Pancreas (tissue), 10 donors: ENCODE results near the gene ZNF334. TPM values are rescaled to one million over a fixed set of nuclear protein-coding genes. Genes with fewer than 3 reads are reported as not detected.

Experiments used
- ATAC-seq, 4 donors: fragments of 200-7000 bp; cut with Tn5 transposase; one replicate each; pipeline versions ENCODE4 v1.8.0 to v1.9.1; 2020; ENCODE audit warnings: mild to moderate bottlenecking in 4 of 4, moderate library complexity in 4 of 4
- DNase-seq, 6 donors: peaks; one replicate each; pipeline ENCODE4 v3.0.0-alpha.2; 2020
- FAIRE-seq: peaks from 2 replicates; lab custom pipeline; 2012; peaks lifted over from hg19 to GRCh38; lab: Jason Lieb, UNC
- H3K27ac ChIP-seq, 4 donors: fragments of 200-600 bp; sonication (generic); 1 replicate in 3 of 4; 2 replicates in 1 of 4; pipeline versions ENCODE4 v1.5.0 to v1.8.0; 2020
- H3K27me3 ChIP-seq, 4 donors: fragments of 200-600 bp; one replicate each; pipeline ENCODE4 v1.8.0; 2021
- H3K36me3 ChIP-seq, 3 donors: fragments of 200-600 bp; sonication (generic) in 1 of 3; one replicate each; pipeline versions ENCODE4 v1.5.0 to v1.8.0; 2020 to 2021
- H3K4me1 ChIP-seq, 3 donors: fragments of 200-600 bp; one replicate each; pipeline ENCODE4 v1.8.0; 2021
- H3K4me3 ChIP-seq, 4 donors: fragments of 200-600 bp; sonication (generic) in 2 of 4; one replicate each; pipeline versions ENCODE4 v1.5.0 to v1.8.0; 2020 to 2021
- H3K9me3 ChIP-seq, 4 donors: fragments of 200-600 bp; one replicate each; pipeline ENCODE4 v1.8.0; 2021
- WGBS, 2 donors: extraction: QIAGEN DNeasy Blood & Tissue Kit; methylation state at CpG; one replicate each; pipeline ENCODE4 v1.1.7; 2013; 5-methylcytosine and 5-hydroxymethylcytosine counted together
- intact Hi-C, 3 donors: fragments of 100-400 bp; cut with DNase I; formaldehyde crosslinking; loops; one replicate each; pipeline versions ENCODE4 v1.11.1 to v1.14.2; 2022
- polyA plus RNA-seq, 2 donors: library from polyadenylated mRNA; stranded (reverse); fragments of 200-250 nt; gene quantifications; one replicate each; pipeline ENCODE4 v1.2.3, GENCODE V29; 2013
- total RNA-seq, 6 donors: library from RNA; stranded (reverse); fragmentation: NEBNext Ultra II Directional in 4 of 6; extraction: Animal tissue kit (Norgen Biotek cat#: 25700) in 4 of 6; gene quantifications; one replicate each; pipeline versions ENCODE4 v1.2.1 to v1.2.4, GENCODE V29; 2021 to 2023
- TF ChIP-seq, protein P1 (sequence below), 4 donors: fragments of 200-600 bp; sonication (generic) in 3 of 4; IDR thresholded peaks; one replicate each; pipeline versions ENCODE4 v1.5.0 to v1.8.0; 2021; ENCODE audit warnings: antibody characterized with exemption in 4 of 4
- donor health status: healthy with polysubstance abuse.
- donor health status: DM: no; HTN: no; CAD: no; lungs with moderate emphysema.
- donor health status: DM: no; HTN: no; CAD: no.
- donor health status: control.
- donor health status: control.
- donor health status: Bipolar disorder and iron deficiency.
- donor health status: DM: yes; HTN: yes; CAD: no.
- donor health status: DM: no; HTN: no; CAD: no.
- donor health status: DM: no; HTN: no; CAD: no.
- donor health status: DM: yes; HTN: yes; CAD: no.

The ZNF334 gene
- 1 to 10 TPM; 2.6 to 7.8 (median 3.9) TPM for total RNA-seq
- polyA plus RNA-seq = 10 to 100 TPM in 1 of 2 donors, 1 to 10 TPM in 1; 7.0 to 11.6 TPM

DNA sequence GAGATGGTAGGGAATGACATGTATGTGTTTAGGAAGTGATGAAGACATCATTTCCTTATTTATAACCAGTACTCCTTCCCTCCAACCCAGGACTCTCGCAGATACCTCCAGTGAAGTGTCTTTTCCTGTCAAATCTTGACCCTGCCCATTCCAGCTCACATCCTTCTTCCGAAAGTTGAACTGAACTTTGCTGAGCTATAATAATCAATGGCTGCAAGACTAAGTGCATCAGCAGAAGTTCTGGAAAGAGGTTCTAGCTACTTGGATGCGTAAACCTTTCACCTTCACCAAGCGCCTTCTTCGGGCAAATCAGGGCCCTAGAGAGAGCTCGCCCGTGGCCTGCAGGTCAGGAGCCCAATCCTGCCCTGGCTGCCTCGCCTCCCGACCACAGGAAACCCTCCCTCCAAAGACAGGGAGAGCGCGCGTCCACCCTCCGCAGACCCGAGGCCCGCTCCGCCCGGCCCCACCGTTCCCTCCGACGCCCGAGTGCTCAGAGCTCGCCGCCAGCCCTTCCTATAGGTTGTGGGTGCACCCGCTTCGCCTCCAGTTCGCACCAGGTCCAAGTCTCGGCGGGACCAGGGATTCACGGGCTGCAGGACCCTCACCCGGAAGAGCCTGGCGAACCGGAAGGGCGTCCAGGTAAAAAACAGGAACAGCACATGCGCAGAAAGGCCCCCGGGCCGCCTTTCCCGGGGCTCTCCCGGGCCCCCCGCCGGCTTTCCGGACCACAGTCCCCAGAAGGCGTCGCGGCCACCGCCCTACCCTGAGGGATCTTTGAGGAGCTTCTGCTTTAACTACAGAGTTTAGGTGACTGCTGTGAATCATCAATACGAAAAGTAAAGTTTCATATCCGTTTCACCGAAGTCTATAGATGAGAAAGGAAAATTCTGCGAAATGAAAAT is at the start of gene ZNF334:
ZNF334 (minus strand) TSS at position 617 of the 902 bp plus-strand sequence. CDS start 1,457 bp downstream, outside the sequence.
- Histone ChIP-seq H3K27ac (peak within 1 kb of the TSS; percentile 19 to 74 (median 39)), H3K9me3 (no peaks in the 10 kb centered on the region), H3K27me3 (no peaks in the 10 kb centered on the region), H3K4me1 (peaks cover 0 to 3% (median 0%) of the 10 kb centered on the region in 3 donors), H3K36me3 (no peaks in the 10 kb centered on the region), H3K4me3 (peak within 1 kb of the TSS; percentile 45 to 72 (median 64))
- ATAC-seq (peak; percentile 95 to 97 (median 96)), DNase-seq (peak; percentile 62 to 91 (median 79)), FAIRE-seq (no peak)
- TF ChIP-seq, protein P1, sequence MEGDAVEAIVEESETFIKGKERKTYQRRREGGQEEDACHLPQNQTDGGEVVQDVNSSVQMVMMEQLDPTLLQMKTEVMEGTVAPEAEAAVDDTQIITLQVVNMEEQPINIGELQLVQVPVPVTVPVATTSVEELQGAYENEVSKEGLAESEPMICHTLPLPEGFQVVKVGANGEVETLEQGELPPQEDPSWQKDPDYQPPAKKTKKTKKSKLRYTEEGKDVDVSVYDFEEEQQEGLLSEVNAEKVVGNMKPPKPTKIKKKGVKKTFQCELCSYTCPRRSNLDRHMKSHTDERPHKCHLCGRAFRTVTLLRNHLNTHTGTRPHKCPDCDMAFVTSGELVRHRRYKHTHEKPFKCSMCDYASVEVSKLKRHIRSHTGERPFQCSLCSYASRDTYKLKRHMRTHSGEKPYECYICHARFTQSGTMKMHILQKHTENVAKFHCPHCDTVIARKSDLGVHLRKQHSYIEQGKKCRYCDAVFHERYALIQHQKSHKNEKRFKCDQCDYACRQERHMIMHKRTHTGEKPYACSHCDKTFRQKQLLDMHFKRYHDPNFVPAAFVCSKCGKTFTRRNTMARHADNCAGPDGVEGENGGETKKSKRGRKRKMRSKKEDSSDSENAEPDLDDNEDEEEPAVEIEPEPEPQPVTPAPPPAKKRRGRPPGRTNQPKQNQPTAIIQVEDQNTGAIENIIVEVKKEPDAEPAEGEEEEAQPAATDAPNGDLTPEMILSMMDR (IDR thresholded peaks at IDR 0.05) = no peak
- intact Hi-C loops = no loop called here
- 4% methylated on average over 48 to 49 of the region's 49 CpGs for WGBS, 2 donors

DNA sequence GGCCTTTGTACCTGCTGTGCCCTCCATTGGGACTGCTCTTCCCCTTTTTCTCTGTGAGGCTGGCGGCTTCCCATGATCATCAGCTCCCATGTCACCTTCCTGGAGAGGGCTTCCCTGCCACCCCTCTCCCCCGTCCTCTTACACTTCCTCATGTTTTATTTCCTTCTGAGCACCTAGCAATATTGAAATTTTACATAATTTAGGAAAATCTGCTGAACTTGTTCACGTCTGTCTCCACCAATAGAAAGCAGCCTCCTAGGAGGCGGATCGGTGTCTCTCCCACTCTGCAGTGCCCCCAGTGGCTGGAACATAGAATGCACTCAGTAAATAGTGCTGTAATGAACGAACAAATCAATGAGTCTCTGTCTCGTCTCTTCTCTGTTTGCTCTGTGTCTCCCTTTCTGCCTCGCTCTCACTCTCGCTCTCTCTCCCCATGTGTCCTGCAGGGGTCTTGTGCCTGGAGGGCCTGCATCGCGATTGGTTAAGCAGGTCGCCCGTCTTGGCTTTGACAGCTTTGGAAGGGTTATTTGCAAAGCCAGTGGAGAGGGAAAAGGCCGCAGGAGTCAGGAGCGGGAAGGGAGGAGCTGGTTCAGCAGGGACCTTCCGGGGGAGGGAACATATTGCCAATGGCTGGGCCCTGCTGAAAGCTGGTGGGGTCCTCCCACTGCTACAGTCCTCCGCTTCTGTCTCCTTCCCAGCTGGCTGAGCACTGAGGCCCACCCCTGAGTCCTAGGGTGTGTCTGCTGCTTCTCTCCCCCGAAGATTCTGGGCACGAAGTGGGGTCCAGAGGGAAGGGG is 49.2 kb upstream of the ZNF334 start:
- ATAC-seq (peak; percentile 87 to 97 (median 94)), FAIRE-seq (no peak), DNase-seq (peak in 5 of 6 donors; percentile 52 to 73 (median 62))
- intact Hi-C loops = no loop called here
- peak overlapping the region in 2 of 4 donors; percentile 15 to 19 for H3K4me3 ChIP-seq
- H3K36me3 ChIP-seq = no peaks in the 10 kb centered on the region
- H3K4me1 ChIP-seq = no peaks in the 10 kb centered on the region
- H3K27me3 ChIP-seq = no peaks in the 10 kb centered on the region
- H3K9me3 ChIP-seq = no peaks in the 10 kb centered on the region
- WGBS, 2 donors = 15 to 16% methylated on average over 19 of the region's 19 CpGs
- TF ChIP-seq, protein P1 (IDR thresholded peaks at IDR 0.05) = peak; percentile 75 to 91 (median 89)
- H3K27ac ChIP-seq = peak overlapping the region in 2 of 4 donors; percentile 15 to 28

DNA sequence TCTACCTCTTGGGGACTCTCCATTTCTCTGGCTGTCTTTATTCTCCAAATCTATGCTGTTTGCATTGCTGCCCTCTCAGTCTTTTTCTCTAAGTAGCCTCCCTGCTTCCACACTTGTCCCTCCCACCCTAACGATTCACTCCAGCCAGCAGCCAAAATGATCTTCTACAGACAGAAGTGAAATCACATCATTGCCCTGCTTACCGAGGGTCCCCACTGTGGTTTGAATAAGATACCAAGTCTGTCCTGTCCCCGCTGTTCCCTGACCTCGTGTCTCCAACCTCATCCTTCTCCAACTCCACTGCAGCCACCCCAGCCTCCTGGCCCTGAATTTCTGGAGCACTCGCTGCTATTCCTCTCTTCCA is 48.6 kb upstream of the ZNF334 start:
- TF ChIP-seq, protein P1 (IDR thresholded peaks at IDR 0.05) = no peak
- Histone ChIP-seq H3K4me3 (peak overlapping the region in 2 of 4 donors; percentile 15 to 19), H3K9me3 (no peaks in the 10 kb centered on the region), H3K27me3 (no peaks in the 10 kb centered on the region), H3K36me3 (no peaks in the 10 kb centered on the region), H3K27ac (no peak overlapping the region), H3K4me1 (no peaks in the 10 kb centered on the region)
- DNase-seq (no peak), FAIRE-seq (no peak), ATAC-seq (no peak)
- 46% methylated on average over 5 of the region's 5 CpGs for WGBS, 2 donors
- intact Hi-C loops = no loop called here

DNA sequence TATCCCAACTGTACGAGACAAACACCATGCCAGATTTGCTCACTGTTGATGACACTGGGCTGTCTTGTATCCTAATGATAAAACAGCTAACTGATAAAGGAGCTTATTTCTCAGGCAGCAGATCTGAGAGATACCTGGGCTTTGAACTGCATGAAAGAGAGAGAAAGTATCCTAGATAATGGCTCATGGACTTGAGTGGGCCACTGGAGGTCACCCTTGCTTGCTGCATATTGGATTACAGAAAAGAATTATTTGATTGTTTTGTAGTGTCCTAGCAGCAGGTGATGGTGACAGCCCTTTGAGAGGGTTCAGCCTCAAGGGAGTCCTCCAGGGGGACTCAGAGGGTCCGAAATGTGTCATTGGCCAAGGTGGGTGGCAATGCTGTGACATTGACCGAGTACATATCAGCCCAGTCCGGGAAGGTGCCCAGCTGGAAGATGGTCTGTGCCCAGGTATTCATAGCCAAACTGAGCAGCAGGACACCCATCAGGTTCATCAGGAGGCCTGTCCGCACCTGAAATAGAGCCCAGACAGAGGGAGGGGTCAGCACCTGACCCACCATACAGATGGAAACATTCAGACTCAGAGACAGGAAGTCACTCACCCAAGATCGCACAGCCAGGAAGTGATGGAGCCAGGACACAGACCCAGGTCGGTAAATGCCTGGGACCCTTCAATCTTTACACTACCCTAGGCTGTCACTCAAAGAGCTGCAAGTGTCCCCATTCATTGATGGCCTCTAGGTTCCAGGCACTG is 46.5 kb upstream of the ZNF334 start:
- DNase-seq = no peak
- Histone ChIP-seq H3K9me3 (no peaks in the 10 kb centered on the region), H3K4me1 (no peaks in the 10 kb centered on the region), H3K4me3 (no peak overlapping the region), H3K36me3 (no peaks in the 10 kb centered on the region), H3K27ac (no peak overlapping the region), H3K27me3 (no peaks in the 10 kb centered on the region)
- TF ChIP-seq, protein P1 (IDR thresholded peaks at IDR 0.05) = no peak
- FAIRE-seq = no peak
- intact Hi-C loops = loop anchor here in 1 of 3 donors (10.0 kb wide), 1 partner anchor 125 kb away; the partner anchor contains the start of gene TP53RK
- no peak for ATAC-seq
- WGBS, 2 donors = 72 to 83% methylated on average over 7 of the region's 7 CpGs
